ENCODE data around the gene ANTXR1. TPM values are rescaled to one million over a fixed set of nuclear protein-coding genes. Genes with fewer than 3 reads are reported as not detected.

Gene ANTXR1
- total and polyA plus RNA-seq, 10 donors = 2.8 to 66.7 (median 36.9) TPM

DNA sequence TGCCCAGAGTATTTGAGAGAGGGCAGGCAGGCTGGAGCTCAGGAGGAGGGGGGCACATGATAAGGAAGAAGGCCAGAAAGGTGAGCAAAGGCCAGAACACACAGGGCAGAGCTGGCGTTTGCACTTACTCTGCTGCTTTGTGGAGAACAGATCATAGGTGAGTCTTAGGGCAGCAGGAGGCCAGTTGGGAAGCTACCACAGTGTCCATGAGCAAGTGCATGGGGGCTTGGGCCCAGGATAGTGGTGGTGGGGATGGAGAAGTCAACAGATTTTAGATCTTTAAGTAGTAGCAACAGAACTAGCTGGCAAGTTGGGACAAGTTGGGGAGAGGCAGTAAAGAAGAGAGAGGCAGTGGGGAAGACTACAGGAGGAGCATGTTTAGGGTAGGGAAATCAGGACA, 168.0 kb downstream of the ANTXR1 start:
- Histone ChIP-seq H3K27ac (peak overlapping the region in 6 of 8 donors; percentile 22 to 92 (median 39)), H3K4me1 (peaks cover 0 to 43% (median 21%) of the 10 kb centered on the region in 6 donors), H3K4me3 (no peak overlapping the region), H3K9me3 (no peaks in the 10 kb centered on the region), H3K27me3 (replicated peaks in 1 of 7) (no peaks in the 10 kb centered on the region), H3K36me3 (no peaks in the 10 kb centered on the region)
- DNase-seq = no peak
- TF ChIP-seq, protein P1, sequence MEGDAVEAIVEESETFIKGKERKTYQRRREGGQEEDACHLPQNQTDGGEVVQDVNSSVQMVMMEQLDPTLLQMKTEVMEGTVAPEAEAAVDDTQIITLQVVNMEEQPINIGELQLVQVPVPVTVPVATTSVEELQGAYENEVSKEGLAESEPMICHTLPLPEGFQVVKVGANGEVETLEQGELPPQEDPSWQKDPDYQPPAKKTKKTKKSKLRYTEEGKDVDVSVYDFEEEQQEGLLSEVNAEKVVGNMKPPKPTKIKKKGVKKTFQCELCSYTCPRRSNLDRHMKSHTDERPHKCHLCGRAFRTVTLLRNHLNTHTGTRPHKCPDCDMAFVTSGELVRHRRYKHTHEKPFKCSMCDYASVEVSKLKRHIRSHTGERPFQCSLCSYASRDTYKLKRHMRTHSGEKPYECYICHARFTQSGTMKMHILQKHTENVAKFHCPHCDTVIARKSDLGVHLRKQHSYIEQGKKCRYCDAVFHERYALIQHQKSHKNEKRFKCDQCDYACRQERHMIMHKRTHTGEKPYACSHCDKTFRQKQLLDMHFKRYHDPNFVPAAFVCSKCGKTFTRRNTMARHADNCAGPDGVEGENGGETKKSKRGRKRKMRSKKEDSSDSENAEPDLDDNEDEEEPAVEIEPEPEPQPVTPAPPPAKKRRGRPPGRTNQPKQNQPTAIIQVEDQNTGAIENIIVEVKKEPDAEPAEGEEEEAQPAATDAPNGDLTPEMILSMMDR (IDR thresholded peaks at IDR 0.05 in 8 of 11, conservative IDR thresholded peaks at IDR 0.05 in 3 of 11) = no peak
- TF ChIP-seq POLR2A (IDR thresholded peaks at IDR 0.05) (no peak), POLR2AphosphoS5 (IDR thresholded peaks at IDR 0.05) (no peak)
- intact Hi-C loops (cut with DNase I; ENCODE audit: low total_unique reads) = no loop called here
- 62 to 87% (median 76%) methylated on average over 1 of the region's 1 CpG for WGBS, 5 donors

GRCh38 chr2:69181806-69182427, 168.9 kb downstream of the ANTXR1 start:
- H3K9me3 ChIP-seq = no peaks in the 10 kb centered on the region
- H3K4me1 ChIP-seq = peaks cover 0 to 36% (median 19%) of the 10 kb centered on the region in 6 donors
- peak overlapping the region in 2 of 8 donors; percentile 20 to 88 for H3K27ac ChIP-seq
- WGBS, 5 donors = 81 to 97% (median 91%) methylated on average over 13 of the region's 13 CpGs
- no peak overlapping the region for H3K4me3 ChIP-seq
- no peaks in the 10 kb centered on the region for H3K36me3 ChIP-seq
- TF ChIP-seq POLR2A (IDR thresholded peaks at IDR 0.05) = no peak
- no peak for TF ChIP-seq POLR2AphosphoS5 (IDR thresholded peaks at IDR 0.05)
- TF ChIP-seq, protein P1 (IDR thresholded peaks at IDR 0.05 in 8 of 11, conservative IDR thresholded peaks at IDR 0.05 in 3 of 11) = no peak
- H3K27me3 ChIP-seq (replicated peaks in 1 of 7) = no peaks in the 10 kb centered on the region
- intact Hi-C loops (cut with DNase I; ENCODE audit: low total_unique reads) = no loop called here
- DNase-seq = no peak

DNA sequence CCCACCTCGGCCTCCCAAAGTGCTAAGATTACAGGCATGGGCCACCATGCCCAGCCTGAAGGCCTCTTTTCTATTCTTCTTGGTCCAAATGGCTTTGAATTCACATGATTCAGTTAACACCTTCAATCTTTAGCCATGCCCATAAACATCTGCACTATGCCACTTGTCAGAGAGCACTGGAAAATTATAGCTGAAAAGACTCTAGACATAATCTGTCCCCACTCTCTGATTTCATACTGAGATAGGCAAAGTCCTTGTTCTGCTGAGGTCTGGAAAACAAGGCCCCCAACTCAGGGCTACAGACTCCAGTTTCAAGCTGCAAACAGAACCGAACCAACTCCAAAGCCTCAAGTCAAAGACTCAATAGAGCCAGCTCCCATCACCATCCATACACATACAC, 170.7 kb downstream of the ANTXR1 start:
- no peaks in the 10 kb centered on the region for H3K36me3 ChIP-seq
- no peak for DNase-seq
- intact Hi-C loops (cut with DNase I; ENCODE audit: low total_unique reads) = no loop called here
- no peak overlapping the region for H3K4me3 ChIP-seq
- H3K27me3 ChIP-seq (replicated peaks in 1 of 7) = no peaks in the 10 kb centered on the region
- H3K9me3 ChIP-seq = no peaks in the 10 kb centered on the region
- TF ChIP-seq POLR2A (IDR thresholded peaks at IDR 0.05) (no peak), POLR2AphosphoS5 (IDR thresholded peaks at IDR 0.05) (no peak)
- TF ChIP-seq, protein P1 (IDR thresholded peaks at IDR 0.05 in 8 of 11, conservative IDR thresholded peaks at IDR 0.05 in 3 of 11) = no peak
- peaks cover 0 to 18% (median 5%) of the 10 kb centered on the region in 6 donors for H3K4me1 ChIP-seq
- 82 to 94% (median 88%) methylated on average over 2 of the region's 2 CpGs for WGBS, 5 donors
- no peak overlapping the region for H3K27ac ChIP-seq

DNA sequence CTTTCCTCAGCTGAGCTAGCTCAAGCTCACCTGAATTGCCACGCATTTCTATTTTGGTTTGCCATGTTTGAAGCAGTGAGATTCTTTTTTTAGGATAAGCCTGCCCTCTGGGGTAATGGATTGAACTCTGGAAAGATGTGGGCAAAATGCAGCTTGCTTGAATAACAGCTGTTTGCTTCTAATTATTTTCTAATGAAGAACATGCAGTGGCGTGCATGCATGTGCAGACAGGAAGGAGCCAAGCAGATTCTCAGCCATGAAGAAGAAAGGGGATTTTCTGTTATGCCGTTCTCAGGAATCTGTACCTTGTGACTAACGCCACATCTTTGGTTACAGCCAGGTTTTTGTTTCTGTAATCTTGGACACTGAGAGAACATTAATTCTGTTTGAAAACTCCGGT, 171.2 kb downstream of the ANTXR1 start:
- peaks cover 0 to 14% (median 2%) of the 10 kb centered on the region in 6 donors for H3K4me1 ChIP-seq
- 78 to 84% (median 83%) methylated on average over 5 of the region's 5 CpGs for WGBS, 5 donors
- H3K4me3 ChIP-seq = no peak overlapping the region
- intact Hi-C loops (cut with DNase I; ENCODE audit: low total_unique reads) = no loop called here
- no peak overlapping the region for H3K27ac ChIP-seq
- DNase-seq = no peak
- no peaks in the 10 kb centered on the region for H3K27me3 ChIP-seq (replicated peaks in 1 of 7)
- TF ChIP-seq, protein P1 (IDR thresholded peaks at IDR 0.05 in 8 of 11, conservative IDR thresholded peaks at IDR 0.05 in 3 of 11) = no peak
- no peak for TF ChIP-seq POLR2A (IDR thresholded peaks at IDR 0.05)
- TF ChIP-seq POLR2AphosphoS5 (IDR thresholded peaks at IDR 0.05) = no peak
- no peaks in the 10 kb centered on the region for H3K9me3 ChIP-seq
- no peaks in the 10 kb centered on the region for H3K36me3 ChIP-seq

All from spleen (tissue), 11 donors.